GM18873 (cell line): Measurements from ENCODE around the gene DEFB118.
"Not testable (repeated sequence)": the region's sequence is repeated elsewhere in the genome, so short reads cannot be mapped to it uniquely, and the experiment has no call there.

Experiments
- ATAC-seq: cut with Tn5 transposase; IDR thresholded peaks from one replicate; pipeline ENCODE4 v1.9.1; 2021; ENCODE audit warnings: mild to moderate bottlenecking, moderate library complexity, moderate number of reproducible peaks; ENCODE audit not compliant: unreplicated experiment, low FRiP score

Gene DEFB118, protein sequence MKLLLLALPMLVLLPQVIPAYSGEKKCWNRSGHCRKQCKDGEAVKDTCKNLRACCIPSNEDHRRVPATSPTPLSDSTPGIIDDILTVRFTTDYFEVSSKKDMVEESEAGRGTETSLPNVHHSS

DNA sequence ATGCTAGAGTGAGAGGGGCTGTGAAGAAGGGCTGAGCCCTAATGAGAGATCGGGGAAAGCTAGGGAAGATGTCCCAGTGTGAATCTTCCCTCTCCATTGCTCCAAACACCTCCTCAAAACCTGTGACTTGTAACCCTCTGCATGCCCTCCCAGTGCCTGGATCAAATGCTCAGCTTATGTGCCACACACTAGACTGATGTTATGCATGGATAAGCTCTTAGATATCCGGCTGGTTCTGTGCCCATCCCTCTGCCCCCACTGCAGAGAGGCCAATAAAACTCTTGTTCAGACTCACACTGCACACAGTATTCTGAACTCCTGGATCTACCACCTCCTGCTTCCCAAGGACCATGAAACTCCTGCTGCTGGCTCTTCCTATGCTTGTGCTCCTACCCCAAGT is at the start of gene DEFB118:
Gene DEFB118, plus strand, starts transcription at position 301 of the 400 bp plus-strand sequence. Its CDS starts 50 bp downstream, at position 351.
- no peak for ATAC-seq

DNA sequence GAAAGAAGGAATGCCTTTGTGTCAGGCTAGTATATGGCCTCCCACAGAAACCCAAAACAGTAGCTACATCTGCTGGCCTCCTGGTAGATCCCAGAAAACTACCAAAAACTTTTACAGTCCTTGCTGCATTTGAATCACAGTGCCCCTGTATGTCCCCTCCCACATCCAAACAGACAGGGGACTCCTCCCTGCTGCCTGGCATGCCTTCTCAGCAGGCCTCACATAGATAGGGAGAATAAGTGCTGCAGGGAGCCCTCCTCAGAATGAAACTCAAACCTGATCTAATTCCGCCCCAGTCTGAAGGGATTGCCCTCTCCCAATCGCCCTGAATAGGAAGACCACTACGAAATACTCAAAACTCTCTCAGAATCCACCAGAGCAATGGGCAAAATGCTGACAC is 45.9 kb upstream of the DEFB118 start:
- no peak for ATAC-seq

GRCh38 chr20:31330893-31331292 is 37.5 kb upstream of the DEFB118 start:
- ATAC-seq: no peak

- ATAC-seq: no peak
Measured at GRCh38 chr20:31341470-31341869, 26.9 kb upstream of the DEFB118 start.

- ATAC-seq: no peak
Measured at GRCh38 chr20:31355981-31356380, 12.4 kb upstream of the DEFB118 start.

GRCh38 chr20:31363295-31363694 is 5.1 kb upstream of the DEFB118 start:
- no peak for ATAC-seq

- ATAC-seq: not testable (repeated sequence)
Measured at GRCh38 chr20:31364272-31364671, 4.1 kb upstream of the DEFB118 start.

DNA sequence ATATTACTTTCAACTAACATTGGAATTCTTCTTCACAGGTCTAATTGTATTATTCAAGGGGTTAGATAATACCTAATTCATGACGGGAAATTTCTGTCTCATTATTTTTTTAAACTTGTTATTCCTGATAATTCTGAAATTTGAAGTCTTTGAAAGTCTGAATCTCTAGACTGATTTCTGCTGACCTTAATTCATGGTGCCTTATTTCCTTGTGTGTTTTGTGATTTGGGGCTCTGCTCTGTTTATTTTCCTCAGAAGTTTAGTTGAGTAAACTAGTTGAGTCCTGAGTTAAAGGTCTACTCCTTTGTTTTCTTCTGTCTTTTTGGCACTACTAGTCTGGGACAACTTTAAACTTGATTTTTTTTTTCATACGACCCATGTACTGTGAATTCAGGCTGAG is 5.9 kb downstream of the DEFB118 start:
- no peak for ATAC-seq

DNA sequence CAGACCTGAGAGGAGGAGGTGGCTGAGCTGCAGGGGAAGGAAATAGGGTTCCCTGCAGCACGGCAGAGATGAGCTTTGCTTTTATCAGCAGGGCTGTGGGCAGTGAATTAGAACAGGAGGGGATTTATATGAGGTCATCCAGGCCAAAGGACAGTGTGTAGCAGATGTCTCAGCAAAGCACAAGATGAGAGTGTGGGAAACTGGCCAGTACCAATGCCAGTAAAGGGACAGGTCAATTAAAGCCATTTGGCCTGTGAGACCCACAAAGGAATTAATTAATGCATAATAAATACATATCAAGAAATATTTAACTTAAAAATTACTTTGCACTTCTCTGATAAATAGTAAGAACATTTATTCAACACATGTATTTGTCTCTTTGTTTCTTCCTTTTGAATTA is 22.1 kb downstream of the DEFB118 start, which contains the start of gene DEFB119:
Gene DEFB119, minus strand, starts transcription at position 101 of the 400 bp plus-strand sequence. CDS start 107 bp downstream, outside the sequence.
- ATAC-seq: no peak

DNA sequence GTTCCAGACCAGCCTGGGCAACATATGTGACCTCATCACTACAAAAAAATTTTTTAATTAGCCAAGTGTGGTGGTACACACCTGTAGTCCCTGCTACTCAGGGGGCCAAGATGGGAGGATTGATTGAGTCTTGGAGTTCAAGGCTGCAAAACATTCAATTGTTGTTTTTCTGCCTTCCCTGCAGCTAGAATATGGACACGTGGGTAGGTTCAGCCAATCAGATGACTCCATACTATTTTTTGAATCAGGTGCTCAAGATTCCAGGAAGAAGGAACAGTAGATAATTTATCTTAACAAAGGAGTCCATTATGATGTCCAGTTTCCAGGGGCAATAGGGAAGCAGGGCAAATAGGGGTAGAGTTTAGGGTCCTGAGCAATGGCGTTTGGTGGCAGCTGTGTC is 24.4 kb downstream of the DEFB118 start:
- no peak for ATAC-seq

- ATAC-seq: no peak
Measured at GRCh38 chr20:31394900-31395299, 26.5 kb downstream of the DEFB118 start.

DNA sequence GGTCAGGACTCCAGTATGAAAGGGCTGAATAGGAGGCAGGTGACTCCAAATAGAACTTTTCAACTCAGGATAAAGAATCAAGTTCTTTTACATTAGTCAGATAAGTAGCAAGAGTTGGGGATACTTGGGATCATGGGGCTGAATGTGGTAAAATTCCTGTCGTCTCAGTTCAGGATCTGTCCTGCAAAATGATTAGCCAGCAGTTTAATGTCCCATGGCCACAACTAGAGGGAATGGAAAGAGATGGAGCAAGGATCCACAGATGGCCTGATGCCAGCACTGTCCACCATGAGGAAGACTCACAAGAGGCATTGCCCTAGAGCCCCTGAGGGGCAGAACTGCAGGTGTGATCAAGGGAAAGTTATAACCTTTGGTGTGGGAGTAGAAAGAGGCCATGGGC is 35.5 kb downstream of the DEFB118 start:
- no peak for ATAC-seq

GRCh38 chr20:31406115-31406514 is 37.7 kb downstream of the DEFB118 start, which contains the start of gene DEFB121:
DEFB121 (minus strand) TSS chr20:31406215; CDS start chr20:31406152, 63 bp downstream.
- ATAC-seq: no peak

GRCh38 chr20:31410011-31410410 is 41.6 kb downstream of the DEFB118 start:
- no peak for ATAC-seq

DNA sequence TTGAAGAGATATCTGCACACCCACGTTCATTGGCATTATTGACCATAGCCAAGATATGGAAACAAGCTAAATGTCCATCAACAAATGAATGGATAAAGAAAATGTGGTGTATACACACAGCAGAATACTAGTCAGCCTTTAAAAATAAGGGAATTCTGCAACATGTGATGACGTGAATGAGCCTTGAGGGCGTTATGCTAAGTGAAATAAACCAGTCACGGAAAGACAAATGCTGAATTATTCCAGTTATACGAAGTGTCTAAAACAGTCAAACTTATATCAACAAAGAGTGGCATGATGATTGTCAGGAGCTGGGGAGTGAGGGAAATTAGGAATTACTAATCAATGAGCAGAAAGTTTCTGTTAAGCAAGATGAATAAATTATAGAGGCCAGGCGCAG is 46.0 kb downstream of the DEFB118 start:
- no peak for ATAC-seq

DNA sequence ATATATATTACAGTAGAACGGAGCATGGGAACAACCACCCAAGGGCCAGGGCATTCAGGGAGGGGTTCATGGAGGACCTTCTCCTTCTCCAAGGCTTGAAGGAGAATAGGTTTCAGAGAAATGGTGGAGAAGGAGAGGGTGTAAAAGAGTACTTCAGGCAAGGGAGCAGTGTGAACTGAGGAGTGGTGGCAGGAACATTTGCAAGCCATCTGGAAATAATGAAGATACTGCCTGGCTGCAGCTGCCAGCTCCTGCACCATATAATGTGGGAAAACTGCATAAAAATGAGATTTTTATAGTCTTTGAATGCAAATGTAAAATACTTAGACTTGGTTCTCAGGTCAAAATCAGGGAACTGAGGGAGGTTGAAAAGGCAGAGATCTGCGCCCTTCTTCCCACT is 47.3 kb downstream of the DEFB118 start:
- no peak for ATAC-seq

GRCh38 chr20:31418307-31418706 is 49.9 kb downstream of the DEFB118 start:
- ATAC-seq: no peak
